Right renal cortex interstitium (tissue), 3 donors: ENCODE data around the gene PCDHA9. TPM values are rescaled to one million over a fixed set of nuclear protein-coding genes. Genes with fewer than 3 reads are reported as not detected.
"Not testable (repeated sequence)": the region's sequence is repeated elsewhere in the genome, so short reads cannot be mapped to it uniquely, and the experiment has no call there.

Experiments
- DNase-seq, 3 donors: peaks; one replicate each; pipeline ENCODE4 v3.0.0-alpha.2; 2013; ENCODE audit warnings: low read depth in 3 of 3, low spot score in 2 of 3
- polyA plus RNA-seq, 3 donors: library from polyadenylated mRNA; unstranded; fragments of 120-200 nt; gene quantifications; one replicate each; pipeline ENCODE4 v1.2.1, GENCODE V29; 2013; ENCODE audit not compliant: insufficient read length in 3 of 3

PCDHA9 gene
- polyA plus RNA-seq, 3 donors: 0.03 TPM; not detected in 2

DNA sequence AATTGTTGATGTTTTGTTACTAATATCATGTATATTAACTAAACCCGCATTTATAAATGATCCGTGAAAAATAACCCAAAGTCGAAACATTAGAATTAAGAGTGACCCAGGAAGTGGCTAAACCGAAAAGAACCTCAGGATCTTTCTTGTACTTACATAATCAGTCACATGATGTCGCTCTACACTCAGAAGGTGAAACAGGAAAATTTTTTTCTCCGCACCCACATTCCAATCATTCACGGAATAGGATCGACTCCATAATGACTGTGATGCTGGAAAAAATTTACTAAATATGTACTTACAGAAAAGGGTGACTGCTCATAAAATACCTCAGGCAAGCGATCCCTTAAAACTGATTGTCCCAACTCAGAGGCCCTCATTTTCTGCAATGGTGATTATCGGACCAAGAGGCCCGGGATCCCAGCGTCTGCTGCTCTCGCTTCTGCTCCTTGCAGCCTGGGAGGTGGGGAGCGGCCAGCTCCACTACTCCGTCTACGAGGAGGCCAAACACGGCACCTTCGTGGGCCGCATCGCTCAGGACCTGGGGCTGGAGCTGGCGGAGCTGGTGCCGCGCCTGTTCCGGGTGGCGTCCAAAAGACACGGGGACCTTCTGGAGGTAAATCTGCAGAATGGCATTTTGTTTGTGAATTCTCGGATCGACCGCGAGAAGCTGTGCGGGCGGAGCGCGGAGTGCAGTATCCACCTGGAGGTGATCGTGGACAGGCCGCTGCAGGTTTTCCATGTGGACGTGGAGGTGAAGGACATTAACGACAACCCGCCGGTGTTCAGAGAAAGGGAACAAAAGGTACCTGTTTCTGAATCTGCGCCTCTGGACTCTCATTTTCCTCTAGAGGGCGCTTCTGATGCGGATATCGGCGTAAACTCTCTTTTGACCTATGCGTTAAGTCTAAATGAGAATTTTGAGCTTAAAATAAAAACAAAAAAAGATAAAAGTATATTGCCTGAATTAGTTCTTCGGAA, 27.2 kb downstream of the PCDHA9 start, which contains the start of gene PCDHA12:
Gene PCDHA12 (plus strand): TSS at position 224 of the 981 bp plus-strand sequence. CDS start 165 bp downstream, at position 389.
- DNase-seq: no peak

DNA sequence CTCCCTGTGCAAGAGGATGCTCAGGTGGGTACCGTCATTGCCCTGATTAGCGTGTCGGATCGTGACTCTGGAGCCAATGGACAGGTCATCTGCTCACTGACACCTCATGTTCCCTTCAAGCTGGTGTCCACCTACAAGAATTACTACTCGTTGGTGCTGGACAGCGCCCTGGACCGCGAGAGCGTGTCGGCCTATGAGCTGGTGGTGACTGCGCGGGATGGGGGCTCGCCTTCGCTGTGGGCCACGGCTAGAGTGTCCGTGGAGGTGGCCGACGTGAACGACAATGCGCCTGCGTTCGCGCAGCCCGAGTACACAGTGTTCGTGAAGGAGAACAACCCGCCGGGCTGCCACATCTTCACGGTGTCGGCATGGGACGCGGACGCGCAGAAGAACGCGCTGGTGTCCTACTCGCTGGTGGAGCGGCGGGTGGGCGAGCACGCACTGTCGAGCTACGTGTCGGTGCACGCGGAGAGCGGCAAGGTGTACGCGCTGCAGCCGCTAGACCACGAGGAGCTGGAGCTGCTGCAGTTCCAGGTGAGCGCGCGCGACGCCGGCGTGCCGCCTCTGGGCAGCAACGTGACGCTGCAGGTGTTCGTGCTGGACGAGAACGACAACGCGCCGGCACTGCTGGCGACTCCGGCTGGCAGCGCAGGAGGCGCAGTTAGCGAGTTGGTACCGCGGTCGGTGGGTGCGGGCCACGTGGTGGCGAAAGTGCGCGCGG, 28.5 kb downstream of the PCDHA9 start:
- DNase-seq: not testable (repeated sequence)

DNA sequence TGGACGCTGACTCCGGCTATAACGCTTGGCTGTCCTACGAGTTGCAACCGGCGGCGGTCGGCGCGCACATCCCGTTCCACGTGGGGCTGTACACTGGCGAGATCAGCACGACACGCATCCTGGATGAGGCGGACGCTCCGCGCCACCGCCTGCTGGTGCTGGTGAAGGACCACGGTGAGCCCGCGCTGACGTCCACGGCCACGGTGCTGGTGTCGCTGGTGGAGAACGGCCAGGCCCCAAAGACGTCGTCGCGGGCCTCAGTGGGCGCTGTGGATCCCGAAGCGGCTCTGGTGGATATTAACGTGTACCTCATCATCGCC, 29.0 kb downstream of the PCDHA9 start:
- DNase-seq: no peak

DNA sequence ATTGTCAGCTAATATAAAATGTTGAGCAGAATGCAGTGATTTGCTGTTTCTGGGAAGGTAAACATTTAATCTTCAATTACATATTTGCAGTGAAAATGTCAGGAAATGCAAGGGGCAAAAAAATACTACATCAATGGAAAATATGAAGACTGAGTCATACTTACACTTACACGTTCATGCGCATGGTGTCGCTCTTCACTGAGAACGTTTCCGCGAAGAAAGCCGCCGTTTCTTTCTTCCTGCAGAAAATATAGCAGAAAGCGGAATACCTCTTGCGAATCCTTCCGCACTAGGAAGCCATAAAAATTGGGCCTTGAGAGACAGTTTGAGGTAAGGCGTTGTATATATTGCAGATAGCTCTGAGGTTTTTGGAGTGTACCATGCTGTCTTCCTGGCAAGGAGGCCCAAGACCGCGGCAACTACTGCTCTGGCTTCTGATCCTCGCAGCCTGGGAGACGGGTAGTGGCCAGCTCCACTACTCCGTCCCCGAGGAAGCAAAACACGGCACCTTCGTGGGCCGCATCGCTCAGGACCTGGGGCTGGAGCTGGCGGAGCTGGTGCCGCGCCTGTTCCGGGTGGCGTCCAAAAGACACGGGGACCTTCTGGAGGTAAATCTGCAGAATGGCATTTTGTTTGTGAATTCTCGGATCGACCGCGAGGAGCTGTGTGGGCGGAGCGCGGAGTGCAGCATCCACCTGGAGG, 33.9 kb downstream of the PCDHA9 start, which contains the start of gene PCDHA13:
Gene PCDHA13 (plus strand): TSS at position 236 of the 702 bp plus-strand sequence. CDS start 145 bp downstream, at position 381.
- no peak for DNase-seq

DNA sequence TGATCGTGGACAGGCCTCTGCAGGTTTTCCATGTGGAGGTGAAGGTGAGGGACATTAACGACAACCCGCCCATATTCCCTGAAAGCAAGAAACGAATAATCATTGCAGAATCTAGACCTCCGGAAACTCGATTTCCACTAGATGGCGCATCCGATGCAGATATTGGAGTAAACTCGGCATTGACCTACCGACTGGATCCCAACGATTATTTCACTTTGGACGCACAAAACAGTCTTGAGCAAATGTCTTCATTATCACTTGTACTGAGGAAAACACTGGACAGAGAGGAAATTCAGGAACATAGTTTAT, 34.4 kb downstream of the PCDHA9 start:
- no peak for DNase-seq

DNA sequence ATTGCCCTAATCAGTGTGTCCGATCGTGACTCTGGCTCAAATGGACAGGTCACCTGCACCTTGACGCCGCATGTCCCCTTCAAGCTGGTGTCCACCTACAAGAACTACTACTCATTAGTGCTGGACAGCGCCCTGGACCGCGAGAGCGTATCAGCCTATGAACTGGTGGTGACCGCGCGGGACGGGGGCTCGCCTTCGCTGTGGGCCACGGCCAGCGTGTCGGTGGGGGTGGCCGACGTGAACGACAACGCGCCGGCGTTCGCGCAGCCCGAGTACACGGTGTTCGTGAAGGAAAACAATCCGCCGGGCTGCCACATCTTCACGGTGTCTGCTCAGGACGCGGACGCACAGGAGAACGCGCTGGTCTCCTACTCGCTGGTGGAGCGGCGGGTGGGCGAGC, 35.2 kb downstream of the PCDHA9 start:
- DNase-seq: no peak

DNA sequence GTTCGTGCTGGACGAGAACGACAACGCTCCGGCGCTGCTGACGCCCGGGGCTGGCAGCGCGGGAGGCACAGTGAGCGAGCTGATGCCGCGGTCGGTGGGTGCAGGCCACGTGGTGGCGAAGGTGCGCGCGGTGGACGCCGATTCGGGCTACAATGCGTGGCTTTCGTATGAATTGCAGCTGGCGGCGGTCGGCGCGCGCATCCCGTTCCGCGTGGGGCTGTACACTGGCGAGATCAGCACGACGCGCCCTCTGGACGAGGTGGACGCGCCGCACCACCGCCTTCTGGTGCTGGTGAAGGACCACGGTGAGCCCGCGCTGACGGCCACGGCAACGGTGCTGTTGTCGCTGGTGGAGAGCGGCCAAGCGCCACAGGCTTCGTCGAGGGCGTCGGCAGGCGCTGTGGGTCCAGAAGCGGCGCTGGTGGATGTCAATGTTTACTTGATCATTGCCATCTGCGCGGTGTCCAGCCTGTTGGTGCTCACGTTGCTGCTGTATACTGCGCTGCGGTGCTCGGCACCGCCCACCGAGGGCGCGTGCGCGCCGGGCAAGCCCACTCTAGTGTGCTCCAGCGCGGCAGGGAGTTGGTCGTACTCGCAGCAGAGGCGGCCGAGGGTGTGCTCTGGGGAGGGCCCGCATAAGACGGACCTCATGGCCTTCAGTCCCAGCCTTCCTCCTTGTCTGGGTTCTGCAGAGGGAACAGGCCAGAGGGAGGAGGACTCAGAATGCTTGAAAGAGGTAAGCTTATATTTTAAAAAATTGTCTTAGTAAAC, 35.9 kb downstream of the PCDHA9 start:
- DNase-seq: no peak

Other genes with a start within 250 kb of the PCDHA9 start
- 1 to 10 TPM; 5.6 to 7.6 (median 7.5) TPM for gene CD14, start 215.2 kb upstream of the PCDHA9 start, polyA plus RNA-seq
- 10 to 100 TPM; 15.4 to 16.9 (median 16.6) TPM for gene TMCO6, start 208.9 kb upstream of the PCDHA9 start, polyA plus RNA-seq
- gene NDUFA2, start 200.8 kb upstream of the PCDHA9 start, polyA plus RNA-seq: 10 to 100 TPM; 66.7 to 84.4 (median 75.4) TPM
- 100 to 1,000 TPM; 180 to 194 (median 192) TPM for gene IK, start 200.6 kb upstream of the PCDHA9 start, polyA plus RNA-seq
- 10 to 100 TPM; 12.8 to 13.7 (median 13.2) TPM for gene WDR55, start 183.5 kb upstream of the PCDHA9 start, polyA plus RNA-seq
- gene DND1, start 174.8 kb upstream of the PCDHA9 start, polyA plus RNA-seq: not detected
- 10 to 100 TPM; 67.2 to 71.7 (median 71.1) TPM for gene HARS1, start 157.0 kb upstream of the PCDHA9 start, polyA plus RNA-seq
- gene HARS2, start 156.9 kb upstream of the PCDHA9 start, polyA plus RNA-seq: 10 to 100 TPM; 43.1 to 47.5 (median 45.4) TPM
- 100 to 1,000 TPM; 147 to 162 (median 157) TPM for gene ZMAT2, start 147.9 kb upstream of the PCDHA9 start, polyA plus RNA-seq
- gene PCDHA1, start 62.2 kb upstream of the PCDHA9 start, polyA plus RNA-seq: under 1 TPM in 2 of 3 donors, not detected in 1; 0.06 to 0.08 TPM
- under 1 TPM; 0.23 to 0.40 (median 0.35) TPM for gene PCDHA2, start 53.5 kb upstream of the PCDHA9 start, polyA plus RNA-seq
- under 1 TPM; 0.22 to 0.65 (median 0.45) TPM for gene PCDHA3, start 47.3 kb upstream of the PCDHA9 start, polyA plus RNA-seq
- gene PCDHA4, start 41.3 kb upstream of the PCDHA9 start, polyA plus RNA-seq: 1 to 10 TPM in 2 of 3 donors, under 1 TPM in 1; 0.86 to 1.3 (median 1.3) TPM
- under 1 TPM; 0.04 to 0.12 (median 0.08) TPM for gene PCDHA5, start 26.8 kb upstream of the PCDHA9 start, polyA plus RNA-seq
- gene PCDHA6, start 20.4 kb upstream of the PCDHA9 start, polyA plus RNA-seq: under 1 TPM; 0.33 to 0.47 (median 0.44) TPM
- under 1 TPM; 0.20 to 0.47 (median 0.22) TPM for gene PCDHA7, start 14.1 kb upstream of the PCDHA9 start, polyA plus RNA-seq
- under 1 TPM in 2 of 3 donors, not detected in 1; 0.06 TPM for gene PCDHA8, start 7.2 kb upstream of the PCDHA9 start, polyA plus RNA-seq
- gene PCDHA10, start 7.5 kb downstream of the PCDHA9 start, polyA plus RNA-seq: 1 to 10 TPM in 1 of 3 donors, under 1 TPM in 2; 0.51 to 2.1 (median 0.62) TPM
- under 1 TPM; 0.16 to 0.76 (median 0.19) TPM for gene PCDHA11, start 20.6 kb downstream of the PCDHA9 start, polyA plus RNA-seq
- gene PCDHA12, start 26.9 kb downstream of the PCDHA9 start, polyA plus RNA-seq: under 1 TPM; 0.06 to 0.14 (median 0.08) TPM
- under 1 TPM in 1 of 3 donors, not detected in 2; 0.08 TPM for gene PCDHA13, start 33.7 kb downstream of the PCDHA9 start, polyA plus RNA-seq
- under 1 TPM; 0.04 to 0.10 (median 0.04) TPM for gene PCDHAC1, start 77.9 kb downstream of the PCDHA9 start, polyA plus RNA-seq
- under 1 TPM; 0.36 to 0.65 (median 0.61) TPM for gene PCDHAC2, start 118.1 kb downstream of the PCDHA9 start, polyA plus RNA-seq
- under 1 TPM; 0.06 to 0.08 (median 0.08) TPM for gene PCDHB1, start 203.0 kb downstream of the PCDHA9 start, polyA plus RNA-seq
- gene PCDHB2, start 246.2 kb downstream of the PCDHA9 start, polyA plus RNA-seq: 1 to 10 TPM; 3.8 to 7.9 (median 6.0) TPM